IgD-negative memory B cell (primary cell): Measurements from ENCODE around the gene TMEM250. TPM values are rescaled to one million over a fixed set of nuclear protein-coding genes. Genes with fewer than 3 reads are reported as not detected.
"Not testable (repeated sequence)": the region's sequence is repeated elsewhere in the genome, so short reads cannot be mapped to it uniquely, and the experiment has no call there.

ENCODE experiments used
- H3K27ac Mint-ChIP-seq, 3 donors: one replicate each; pipeline ENCODE4 v1.8.0; 2020 to 2022; ENCODE audit warnings: mild to moderate bottlenecking in 3 of 3, mixed read lengths in 3 of 3, moderate library complexity in 1 of 3
- H3K27me3 Mint-ChIP-seq: one replicate; pipeline ENCODE4 v1.8.0; 2021; ENCODE audit warnings: mixed read lengths
- H3K36me3 Mint-ChIP-seq: one replicate; pipeline ENCODE4 v1.8.0; 2020; ENCODE audit warnings: mild to moderate bottlenecking, mixed read lengths
- H3K4me1 Mint-ChIP-seq, 3 donors: one replicate each; pipeline ENCODE4 v1.8.0; 2020 to 2022; ENCODE audit warnings: mixed read lengths in 3 of 3, mild to moderate bottlenecking in 1 of 3
- H3K4me3 Mint-ChIP-seq, 4 donors: one replicate each; pipeline ENCODE4 v1.8.0; 2020 to 2022; ENCODE audit warnings: mild to moderate bottlenecking in 4 of 4, mixed read lengths in 4 of 4, moderate library complexity in 3 of 4
- H3K9me3 Mint-ChIP-seq, 3 donors: one replicate each; pipeline ENCODE4 v1.8.0; 2020 to 2021; ENCODE audit warnings: mixed read lengths in 3 of 3, mild to moderate bottlenecking in 1 of 3
- polyA plus RNA-seq: library from polyadenylated mRNA; unstranded; fragments of 300-500 nt; fragmentation: Illumina TruSeq; gene quantifications from one replicate; pipeline ENCODE4 v1.2.3, GENCODE V29; 2021

Gene TMEM250
- polyA plus RNA-seq, 1 donor from 2014 or later: 30.3 TPM

DNA sequence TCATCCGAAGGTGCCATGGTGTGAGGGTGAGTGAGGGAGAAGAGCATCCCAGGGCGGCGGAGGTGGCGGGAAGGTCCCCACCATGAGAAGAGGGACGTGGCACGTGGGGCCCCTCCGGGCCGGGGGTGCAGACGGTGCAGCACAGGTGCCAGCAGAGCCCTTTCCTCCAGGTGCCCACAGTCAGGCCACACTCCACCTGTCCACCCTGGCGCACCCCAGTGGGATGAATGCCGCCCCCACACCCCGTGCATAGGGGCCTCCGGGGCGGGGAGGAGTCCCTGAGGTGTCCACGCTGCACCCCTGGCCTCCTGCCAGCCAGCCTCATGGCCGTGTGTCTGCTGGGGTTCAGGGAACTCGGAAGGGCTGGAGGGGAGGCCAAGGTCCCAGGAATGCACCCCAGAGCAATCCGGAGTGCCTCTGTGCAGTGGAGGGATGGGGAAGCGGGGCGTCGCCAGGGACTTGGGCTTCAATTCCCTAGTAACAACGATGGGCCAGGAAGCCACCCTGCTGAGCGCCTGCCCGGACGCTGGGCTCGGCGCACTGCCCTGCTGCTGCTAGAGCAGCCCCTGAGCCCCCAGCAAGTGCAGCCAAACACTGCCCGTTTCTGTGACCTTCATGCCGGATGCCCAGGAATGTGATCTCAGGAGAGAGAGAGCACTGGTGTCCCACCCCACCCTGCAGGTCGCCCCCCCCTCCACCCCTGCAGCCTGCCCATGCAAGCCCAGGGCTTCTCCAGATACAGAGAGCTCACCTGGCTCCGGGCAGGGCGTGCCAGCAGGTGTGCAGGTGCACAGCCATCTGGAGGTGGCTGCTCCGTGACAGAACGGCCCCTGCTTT is 14.8 kb downstream of the TMEM250 start:
- Mint-ChIP-seq H3K9me3 (no peaks in the 10 kb centered on the region), H3K27ac (no peak overlapping the region), H3K27me3 (peaks cover 4% of the 10 kb centered on the region), H3K4me1 (peaks cover 9 to 18% (median 17%) of the 10 kb centered on the region in 3 donors), H3K4me3 (peak overlapping the region in 2 of 4 donors; percentile 27 to 34), H3K36me3 (no peaks in the 10 kb centered on the region)

- H3K4me1 Mint-ChIP-seq, H3K9me3 Mint-ChIP-seq, H3K27me3 Mint-ChIP-seq, H3K27ac Mint-ChIP-seq, H3K4me3 Mint-ChIP-seq, H3K36me3 Mint-ChIP-seq: not testable (repeated sequence)
These were observed 17.0 kb downstream of the TMEM250 start for GRCh38 chr9:136101615-136102074.

DNA sequence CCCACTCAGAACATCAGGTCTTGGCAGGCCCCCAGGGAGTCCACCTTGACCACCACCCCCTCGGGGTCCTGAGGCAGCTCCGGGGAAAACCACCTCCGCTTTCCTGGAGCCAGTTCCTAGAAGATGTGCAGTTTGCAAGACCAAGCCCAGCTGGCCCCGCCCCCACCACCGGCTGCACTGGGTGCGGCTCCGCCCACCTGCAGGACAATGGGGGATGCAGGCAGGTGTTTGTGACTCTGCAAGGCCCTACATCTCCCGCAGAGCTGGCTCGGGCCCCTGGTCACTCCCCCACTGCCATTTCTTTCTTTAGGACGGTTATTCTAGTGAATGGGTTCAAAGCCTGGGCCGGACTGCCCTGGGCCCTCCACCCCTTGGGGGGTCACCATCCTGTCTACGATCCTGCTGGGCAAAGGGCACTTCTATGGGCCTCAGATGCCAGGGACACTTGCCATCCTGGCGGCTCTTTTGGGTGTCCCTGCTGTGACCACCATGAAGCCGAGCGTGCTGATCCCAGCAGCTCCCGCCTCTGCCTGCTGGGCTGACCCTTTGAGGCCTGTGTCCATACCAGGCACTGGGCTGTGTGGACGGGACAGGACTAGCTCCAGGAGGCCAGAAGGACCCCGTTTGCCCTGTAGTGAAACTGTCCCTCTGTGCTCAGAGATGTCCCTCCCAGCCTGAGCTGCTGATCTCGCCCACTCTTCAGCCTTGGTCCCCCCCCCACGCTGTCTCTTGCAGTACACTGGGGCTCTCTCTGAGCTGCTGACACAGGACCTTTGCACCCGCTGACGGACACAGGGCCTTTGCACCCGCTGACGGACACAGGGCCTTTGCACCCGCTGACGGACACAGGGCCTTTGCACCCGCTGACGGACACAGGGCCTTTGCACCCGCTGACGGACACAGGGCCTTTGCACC is 17.7 kb downstream of the TMEM250 start:
- Mint-ChIP-seq H3K27me3 (peaks cover 7% of the 10 kb centered on the region), H3K9me3 (peaks cover 0 to 1% (median 0%) of the 10 kb centered on the region in 3 donors), H3K36me3 (no peaks in the 10 kb centered on the region), H3K4me3 (no peak overlapping the region), H3K4me1 (peaks cover 0 to 4% (median 3%) of the 10 kb centered on the region in 3 donors), H3K27ac (no peak overlapping the region)

DNA sequence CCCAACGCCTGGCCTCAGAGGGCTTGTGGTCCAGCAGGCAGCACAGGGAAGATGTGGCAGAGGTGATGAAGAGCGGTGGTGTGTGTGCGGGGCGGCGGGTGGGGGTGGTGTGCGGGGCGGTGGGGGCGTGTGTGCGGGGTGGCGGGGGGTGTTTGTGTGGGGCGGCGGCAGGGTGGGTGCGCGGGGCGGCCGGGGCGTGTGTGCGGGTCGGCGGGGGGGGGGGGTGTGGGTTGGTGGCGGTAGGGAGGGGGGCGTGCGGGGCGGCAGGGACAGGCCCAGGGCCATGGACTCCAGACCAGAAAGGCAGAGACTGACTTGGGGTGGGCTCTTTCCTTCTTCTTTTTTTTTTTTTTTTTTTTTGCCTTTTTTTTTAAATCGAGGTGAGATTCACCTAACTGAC is 19.1 kb downstream of the TMEM250 start:
- Mint-ChIP-seq H3K4me3 (peak overlapping the region in 1 of 4 donors; percentile 32), H3K27ac (no peak overlapping the region)

GRCh38 chr9:136098844-136099243 is 19.8 kb downstream of the TMEM250 start:
- Mint-ChIP-seq H3K27me3 (peaks cover 7% of the 10 kb centered on the region), H3K27ac (no peak overlapping the region)

More for the DNA sequence above, 19.1 kb downstream of the TMEM250 start:
- H3K27me3 Mint-ChIP-seq: peaks cover 7% of the 10 kb centered on the region
- H3K9me3 Mint-ChIP-seq: peaks cover 0 to 1% (median 0%) of the 10 kb centered on the region in 3 donors
- no peaks in the 10 kb centered on the region for H3K36me3 Mint-ChIP-seq
- H3K4me1 Mint-ChIP-seq: peaks cover 0 to 4% (median 0%) of the 10 kb centered on the region in 3 donors

GRCh38 chr9:136098210-136098609 is 20.5 kb downstream of the TMEM250 start:
- Mint-ChIP-seq H3K27me3 (peaks cover 10% of the 10 kb centered on the region), H3K4me1 (peaks cover 0 to 4% (median 0%) of the 10 kb centered on the region in 3 donors), H3K9me3 (peaks cover 0 to 1% (median 0%) of the 10 kb centered on the region in 3 donors), H3K4me3 (no peak overlapping the region), H3K27ac (no peak overlapping the region), H3K36me3 (no peaks in the 10 kb centered on the region)

More at GRCh38 chr9:136098844-136099243, 19.8 kb downstream of the TMEM250 start:
- peak overlapping the region in 1 of 4 donors; percentile 43 for H3K4me3 Mint-ChIP-seq
- H3K36me3 Mint-ChIP-seq: no peaks in the 10 kb centered on the region
- peaks cover 0 to 4% (median 0%) of the 10 kb centered on the region in 3 donors for H3K4me1 Mint-ChIP-seq
- H3K9me3 Mint-ChIP-seq: peaks cover 0 to 1% (median 0%) of the 10 kb centered on the region in 3 donors

- H3K27ac Mint-ChIP-seq: no peak overlapping the region
- peaks cover 19% of the 10 kb centered on the region for H3K27me3 Mint-ChIP-seq
- H3K9me3 Mint-ChIP-seq: peaks cover 0 to 1% (median 0%) of the 10 kb centered on the region in 3 donors
- peaks cover 0 to 4% (median 0%) of the 10 kb centered on the region in 3 donors for H3K4me1 Mint-ChIP-seq
- no peaks in the 10 kb centered on the region for H3K36me3 Mint-ChIP-seq
- H3K4me3 Mint-ChIP-seq: peak overlapping the region; percentile 60 to 74 (median 68)
These were observed 22.1 kb downstream of the TMEM250 start for GRCh38 chr9:136096505-136097001.

GRCh38 chr9:136095070-136096058 is 23.3 kb downstream of the TMEM250 start, which contains the start of gene NACC2:
NACC2 (minus strand) TSS chr9:136095289; CDS start chr9:136050521, 44,768 bp downstream.
- peaks cover 19% of the 10 kb centered on the region for H3K27me3 Mint-ChIP-seq
- H3K9me3 Mint-ChIP-seq: peaks cover 0 to 1% (median 0%) of the 10 kb centered on the region in 3 donors
- H3K4me1 Mint-ChIP-seq: peaks cover 0 to 4% (median 0%) of the 10 kb centered on the region in 3 donors
- no peaks in the 10 kb centered on the region for H3K36me3 Mint-ChIP-seq
- no peak within 1 kb of the TSS for H3K27ac Mint-ChIP-seq
- H3K4me3 Mint-ChIP-seq: peak within 1 kb of the TSS in 3 of 4 donors; percentile 41 to 85 (median 73)

GRCh38 chr9:136093995-136094881 is 24.4 kb downstream of the TMEM250 start:
- Mint-ChIP-seq H3K36me3 (no peaks in the 10 kb centered on the region), H3K4me3 (peak overlapping the region in 3 of 4 donors; percentile 73 to 85 (median 74)), H3K27me3 (peaks cover 19% of the 10 kb centered on the region), H3K9me3 (peaks cover 0 to 1% (median 0%) of the 10 kb centered on the region in 3 donors), H3K27ac (no peak overlapping the region), H3K4me1 (peaks cover 0 to 5% (median 4%) of the 10 kb centered on the region in 3 donors)

DNA sequence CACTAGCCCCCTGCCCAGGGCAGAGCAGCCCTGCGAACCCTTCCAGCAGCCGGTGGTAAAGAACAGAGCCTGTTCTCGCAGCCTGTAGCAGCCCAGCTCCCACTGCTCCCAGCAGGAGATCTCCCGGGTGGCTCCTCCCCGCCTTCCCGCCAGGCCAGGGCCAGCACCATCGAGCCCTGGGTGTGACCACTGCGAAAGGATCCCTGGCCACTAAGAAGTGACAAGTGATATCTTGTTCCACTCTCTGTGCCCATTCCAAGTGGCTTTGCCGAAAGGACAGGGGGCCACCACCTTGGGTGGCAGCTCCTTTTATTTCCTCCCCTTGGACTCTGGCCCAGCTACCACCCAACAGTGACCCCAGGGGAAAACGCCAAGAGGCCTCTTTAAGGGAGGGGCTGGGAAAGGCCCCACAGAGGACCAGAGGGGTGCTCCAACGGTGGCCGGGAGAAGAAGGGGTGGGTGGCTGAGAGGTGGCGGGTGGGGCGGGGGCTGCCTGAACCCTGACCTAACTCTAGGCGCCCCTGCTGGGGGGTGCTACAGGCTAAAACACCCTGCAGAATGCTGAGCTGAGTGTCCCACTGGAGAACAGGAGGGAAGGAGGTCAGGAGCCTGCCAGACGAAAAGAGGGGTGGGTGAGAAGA is 25.2 kb downstream of the TMEM250 start:
- Mint-ChIP-seq H3K27me3 (peaks cover 18% of the 10 kb centered on the region), H3K9me3 (peaks cover 0 to 1% (median 0%) of the 10 kb centered on the region in 3 donors), H3K4me3 (peak overlapping the region; percentile 38 to 85 (median 74)), H3K36me3 (no peaks in the 10 kb centered on the region), H3K27ac (no peak overlapping the region), H3K4me1 (peaks cover 0 to 5% (median 0%) of the 10 kb centered on the region in 3 donors)

DNA sequence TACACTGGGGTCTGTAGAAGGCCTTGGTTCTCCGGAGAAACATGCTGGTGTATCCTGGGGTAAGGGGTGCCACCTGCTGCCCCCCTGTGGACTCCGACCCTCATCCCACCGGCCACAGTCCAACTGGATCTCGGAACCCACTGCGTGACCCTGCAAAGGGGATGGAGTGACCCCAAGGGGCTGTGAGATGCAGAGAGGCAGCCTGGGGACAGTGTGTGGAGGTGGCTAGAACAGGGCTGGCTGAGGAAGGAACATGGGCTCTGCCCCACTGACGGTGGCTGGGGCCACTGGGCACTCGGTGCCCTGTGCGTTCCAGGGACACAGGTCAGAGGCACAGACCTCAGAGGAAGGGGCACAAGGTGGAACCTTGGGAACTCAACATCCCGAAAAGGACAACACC is 25.9 kb downstream of the TMEM250 start:
- Mint-ChIP-seq H3K27me3 (peaks cover 23% of the 10 kb centered on the region), H3K27ac (no peak overlapping the region), H3K4me1 (peaks cover 0 to 5% (median 0%) of the 10 kb centered on the region in 3 donors)

GRCh38 chr9:136092353-136092650 is 26.4 kb downstream of the TMEM250 start:
- H3K4me1 Mint-ChIP-seq: peaks cover 0 to 5% (median 0%) of the 10 kb centered on the region in 3 donors
- no peaks in the 10 kb centered on the region for H3K9me3 Mint-ChIP-seq
- H3K36me3 Mint-ChIP-seq: no peaks in the 10 kb centered on the region
- no peak overlapping the region for H3K4me3 Mint-ChIP-seq
- peaks cover 20% of the 10 kb centered on the region for H3K27me3 Mint-ChIP-seq
- H3K27ac Mint-ChIP-seq: no peak overlapping the region

More for the DNA sequence above, 25.9 kb downstream of the TMEM250 start:
- H3K9me3 Mint-ChIP-seq: no peaks in the 10 kb centered on the region
- peak overlapping the region; percentile 31 to 84 (median 56) for H3K4me3 Mint-ChIP-seq
- no peaks in the 10 kb centered on the region for H3K36me3 Mint-ChIP-seq
